HG02623 (cell line): ENCODE measurements around the gene NDUFA8.

Experiments
- ATAC-seq: cut with Tn5 transposase; IDR thresholded peaks from one replicate; pipeline ENCODE4 v1.9.1; 2021; ENCODE audit warnings: moderate library complexity; ENCODE audit not compliant: unreplicated experiment

The NDUFA8 gene

DNA sequence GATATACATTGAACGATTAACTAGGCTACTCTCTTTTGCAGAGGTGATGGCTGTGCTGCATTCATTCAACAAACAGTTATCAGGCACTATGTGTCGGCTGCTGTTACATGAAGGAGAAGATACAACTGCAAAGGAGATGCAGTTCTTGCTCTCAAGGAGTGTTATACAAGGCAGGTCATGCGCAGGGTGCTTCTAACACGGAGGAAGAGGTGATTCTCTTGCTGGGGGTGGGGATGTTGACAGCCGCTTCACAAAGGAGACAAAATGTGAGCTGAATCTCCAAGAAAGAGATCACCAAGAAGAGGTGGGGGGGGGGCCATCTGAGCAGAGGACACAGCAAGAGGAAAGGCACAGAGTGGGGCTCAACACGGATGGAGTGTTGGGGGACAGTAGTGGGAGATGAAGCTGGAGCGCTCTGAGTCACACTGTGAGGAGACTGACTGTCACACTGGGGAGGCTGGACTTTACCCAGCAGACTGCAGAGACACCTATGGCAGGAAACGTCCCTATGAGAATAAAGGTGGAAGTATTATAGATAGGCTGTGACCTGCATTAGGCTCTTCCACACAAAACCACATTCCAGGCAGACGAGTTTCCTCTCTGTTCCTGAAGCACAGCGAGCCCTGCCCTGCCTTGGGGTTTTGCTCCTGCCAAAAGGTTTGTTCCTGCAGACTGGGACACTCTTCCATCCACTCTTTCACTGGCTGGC, 20.9 kb downstream of the NDUFA8 start:
- ATAC-seq = no peak

DNA sequence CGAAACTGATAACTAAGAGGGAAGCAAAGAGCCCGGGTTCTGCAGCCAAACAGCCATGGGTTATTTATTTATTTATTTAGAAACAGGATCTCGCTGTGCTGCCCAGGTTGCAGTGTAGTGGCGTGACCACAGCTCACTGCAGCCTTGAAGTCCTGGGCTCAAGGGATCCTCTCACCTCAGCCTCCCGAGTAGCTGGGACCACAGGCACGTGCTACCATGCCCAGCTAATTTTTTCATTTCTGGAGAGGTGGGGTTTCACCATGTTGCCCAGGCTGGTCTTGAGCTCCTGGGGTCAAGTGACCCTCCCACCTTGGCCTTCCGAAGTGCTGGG, 24.1 kb downstream of the NDUFA8 start:
- ATAC-seq = no peak

DNA sequence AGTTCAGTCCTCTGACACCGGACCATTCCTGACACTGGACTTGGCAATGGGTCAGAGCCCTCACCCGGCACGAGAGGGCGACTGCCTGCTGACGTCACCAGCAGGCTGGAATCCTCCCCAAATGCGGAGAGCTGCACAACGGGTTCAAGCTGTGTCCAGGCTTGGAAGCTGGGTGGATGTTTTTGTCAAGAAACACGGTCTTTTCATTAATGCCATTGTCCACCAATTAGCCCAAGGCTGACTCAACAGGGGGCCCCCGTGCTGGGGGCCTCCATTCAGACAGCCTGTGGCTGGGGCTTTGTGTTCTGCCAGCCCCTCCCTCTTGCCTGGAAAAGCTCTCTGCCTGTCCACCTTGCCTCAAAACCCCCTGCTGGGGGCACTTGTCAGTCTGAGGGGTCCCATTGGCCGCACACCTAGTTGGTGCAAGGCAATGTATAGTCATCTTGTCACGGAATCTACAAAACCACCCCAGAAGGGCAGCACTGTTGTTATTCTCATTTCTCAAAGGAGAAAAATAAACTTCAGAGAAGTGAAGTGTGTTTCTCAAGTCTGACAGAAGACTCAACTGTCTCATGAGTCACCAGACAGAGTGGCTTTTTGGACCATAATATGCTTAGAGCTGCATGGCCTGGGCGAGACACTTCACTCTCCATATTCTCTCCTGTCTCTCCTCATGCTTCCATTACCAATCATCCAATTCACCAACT, 24.6 kb downstream of the NDUFA8 start:
- no peak for ATAC-seq

DNA sequence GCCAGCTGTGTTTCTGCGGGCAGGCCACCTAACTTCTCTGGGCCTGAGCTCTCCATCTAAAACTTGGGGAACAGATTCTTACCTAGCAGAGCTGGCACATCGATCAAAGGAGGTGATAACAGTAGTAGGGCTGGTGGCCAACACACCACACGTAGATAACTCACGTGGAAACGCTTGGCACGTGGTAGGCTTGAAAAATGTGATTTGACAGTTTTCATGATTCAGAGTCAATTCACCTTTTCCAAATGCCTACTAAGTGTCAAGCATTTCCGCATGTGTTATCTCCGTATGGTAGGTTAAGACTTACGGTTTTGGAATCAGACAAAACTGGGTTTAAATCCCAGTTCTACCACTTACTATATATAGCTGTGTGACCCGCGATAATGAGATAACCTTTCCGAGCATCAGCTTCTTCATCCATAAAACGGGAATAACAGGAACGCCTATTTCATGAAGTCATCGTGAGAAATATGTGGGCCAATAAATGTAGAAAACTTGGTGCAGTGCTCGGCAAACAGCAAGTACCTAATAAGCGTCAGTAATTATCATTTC, 25.5 kb downstream of the NDUFA8 start:
- ATAC-seq = no peak

DNA sequence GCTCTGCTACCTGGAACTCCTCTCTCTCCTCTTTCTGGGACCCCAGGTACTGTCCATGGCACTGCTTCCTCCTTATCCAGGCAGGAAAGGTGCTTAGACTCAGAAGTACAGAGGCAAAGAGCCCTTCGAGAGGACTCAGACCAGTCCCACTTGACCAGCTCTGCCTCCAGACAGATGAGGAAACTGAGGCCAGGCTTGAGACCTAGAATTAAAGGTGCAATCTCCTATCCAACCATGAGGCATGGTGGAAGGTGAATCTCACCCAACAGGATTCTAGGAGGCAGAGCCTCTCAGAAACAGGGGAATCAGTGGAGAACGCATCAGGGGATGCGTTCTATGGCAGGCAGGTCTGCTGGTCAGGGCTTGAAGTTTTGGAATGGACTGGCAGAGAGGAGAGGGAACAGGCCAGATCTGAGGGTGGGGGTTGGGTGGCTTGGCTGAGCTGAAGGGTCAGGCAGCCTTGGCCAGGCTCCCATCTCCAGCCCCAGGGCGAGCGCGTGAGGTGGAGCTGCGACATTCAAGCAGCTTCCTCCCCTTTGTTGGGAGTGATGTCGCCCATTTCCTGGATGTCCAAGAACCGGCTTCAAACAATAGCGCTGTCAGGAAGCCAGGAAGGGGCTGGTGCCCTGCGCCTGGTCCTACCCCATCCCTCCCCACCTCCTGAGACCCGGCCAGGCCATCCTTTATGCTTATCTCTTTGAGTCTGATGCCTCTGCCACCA, 26.2 kb downstream of the NDUFA8 start:
- no peak for ATAC-seq

DNA sequence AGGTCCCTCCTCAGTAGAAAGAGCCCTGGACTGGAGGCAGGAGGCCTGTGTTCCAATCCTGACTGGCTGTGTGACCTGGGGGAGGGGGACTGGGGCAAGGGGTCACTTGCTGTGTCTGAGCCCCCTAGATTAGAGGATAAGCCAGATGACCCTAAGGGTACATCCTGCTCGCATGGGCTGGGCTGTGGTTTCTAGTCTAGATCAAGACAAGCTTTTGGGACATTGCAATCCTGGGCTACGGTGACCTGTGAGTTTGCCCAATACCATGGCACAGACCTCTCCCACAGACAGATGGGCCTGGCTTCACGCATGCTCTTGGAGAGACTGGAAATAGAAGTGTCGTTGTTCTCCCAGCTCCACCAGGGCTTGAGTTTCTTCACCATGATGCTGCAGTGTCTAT, 27.0 kb downstream of the NDUFA8 start:
- no peak for ATAC-seq

DNA sequence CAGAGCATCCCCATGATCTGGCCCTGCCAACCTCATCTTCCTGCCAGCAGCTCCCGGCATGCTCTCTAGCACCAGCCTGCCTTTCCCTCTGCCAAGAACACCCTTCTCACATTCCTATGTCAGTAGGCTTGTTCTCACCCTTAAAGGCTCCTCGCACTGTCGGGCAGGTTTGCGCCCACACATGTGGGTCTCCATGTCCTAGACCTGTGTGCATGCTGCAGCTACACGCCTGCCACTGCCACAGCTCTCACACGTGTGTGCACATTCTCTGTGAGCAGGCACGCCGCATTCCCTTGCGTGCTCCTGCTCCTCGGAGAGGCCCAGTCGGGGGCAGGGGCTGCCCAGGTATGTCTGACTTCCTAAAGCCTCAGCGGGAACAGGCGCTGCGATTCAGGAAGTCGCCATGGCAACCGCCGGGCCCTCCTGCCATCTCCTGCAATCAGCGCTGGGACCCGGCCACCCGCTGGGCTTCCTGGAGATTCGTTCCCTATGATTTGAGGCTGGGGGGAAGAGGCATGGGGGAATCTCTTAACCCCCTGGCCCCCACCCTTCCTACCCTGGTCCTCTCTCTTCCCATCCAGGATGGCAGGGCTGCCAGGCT, 28.1 kb downstream of the NDUFA8 start:
- no peak for ATAC-seq

DNA sequence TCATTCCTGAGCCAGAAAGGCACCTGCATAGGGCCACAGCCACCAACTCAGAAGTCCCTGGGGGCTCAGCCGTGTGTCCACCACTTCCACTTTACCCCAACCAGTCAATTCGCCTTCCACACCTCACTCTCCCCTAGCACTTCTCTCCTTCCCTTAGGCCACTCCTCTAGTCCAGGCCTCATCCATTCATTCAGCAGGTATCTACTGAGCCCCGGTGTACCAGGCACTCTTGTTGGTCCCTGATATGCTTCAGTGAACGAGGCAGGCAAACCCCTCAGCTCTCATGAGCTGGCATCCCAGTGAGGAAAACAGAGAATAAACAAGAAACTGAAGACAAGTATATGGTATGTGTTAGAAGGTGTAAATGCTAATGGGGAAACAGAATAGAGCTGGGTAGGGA, 28.7 kb downstream of the NDUFA8 start:
- no peak for ATAC-seq

DNA sequence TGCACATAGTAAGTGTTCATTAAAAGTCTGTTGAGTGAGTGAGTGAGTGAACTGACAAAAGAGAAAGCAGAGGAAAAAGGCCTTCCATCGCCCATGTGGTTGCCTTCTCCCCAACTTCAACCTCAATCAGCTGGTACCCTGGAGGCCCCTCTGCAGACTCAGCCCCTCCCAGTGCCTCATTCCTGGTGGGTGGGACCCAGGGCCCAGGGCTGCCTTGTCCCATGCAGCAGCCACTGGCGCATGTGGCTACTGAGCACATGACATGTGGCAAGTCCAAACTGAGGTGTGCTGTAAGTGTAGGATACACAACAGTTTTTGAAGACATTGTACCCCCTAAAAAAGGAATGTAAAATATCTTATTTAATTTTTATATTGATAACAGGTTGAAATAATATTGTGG, 29.6 kb downstream of the NDUFA8 start:
- no peak for ATAC-seq

DNA sequence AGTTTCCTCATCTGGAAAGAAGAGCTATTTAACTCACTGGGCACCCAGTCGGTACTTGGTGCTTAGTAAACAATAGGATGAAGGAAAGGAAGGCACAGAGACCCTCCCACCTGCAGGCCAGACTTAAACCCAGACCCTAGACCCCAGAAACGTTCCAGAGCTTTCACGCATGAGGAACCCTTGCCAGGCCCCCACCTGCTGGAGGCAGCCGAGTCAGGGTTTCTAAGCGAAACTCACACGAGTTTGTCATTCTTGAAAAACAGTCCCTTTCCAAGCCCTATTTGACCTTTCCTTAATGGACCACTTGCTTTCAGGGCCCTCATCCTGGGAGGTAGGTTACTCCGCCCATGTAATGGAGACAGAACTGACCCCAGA, 30.6 kb downstream of the NDUFA8 start:
- no peak for ATAC-seq

DNA sequence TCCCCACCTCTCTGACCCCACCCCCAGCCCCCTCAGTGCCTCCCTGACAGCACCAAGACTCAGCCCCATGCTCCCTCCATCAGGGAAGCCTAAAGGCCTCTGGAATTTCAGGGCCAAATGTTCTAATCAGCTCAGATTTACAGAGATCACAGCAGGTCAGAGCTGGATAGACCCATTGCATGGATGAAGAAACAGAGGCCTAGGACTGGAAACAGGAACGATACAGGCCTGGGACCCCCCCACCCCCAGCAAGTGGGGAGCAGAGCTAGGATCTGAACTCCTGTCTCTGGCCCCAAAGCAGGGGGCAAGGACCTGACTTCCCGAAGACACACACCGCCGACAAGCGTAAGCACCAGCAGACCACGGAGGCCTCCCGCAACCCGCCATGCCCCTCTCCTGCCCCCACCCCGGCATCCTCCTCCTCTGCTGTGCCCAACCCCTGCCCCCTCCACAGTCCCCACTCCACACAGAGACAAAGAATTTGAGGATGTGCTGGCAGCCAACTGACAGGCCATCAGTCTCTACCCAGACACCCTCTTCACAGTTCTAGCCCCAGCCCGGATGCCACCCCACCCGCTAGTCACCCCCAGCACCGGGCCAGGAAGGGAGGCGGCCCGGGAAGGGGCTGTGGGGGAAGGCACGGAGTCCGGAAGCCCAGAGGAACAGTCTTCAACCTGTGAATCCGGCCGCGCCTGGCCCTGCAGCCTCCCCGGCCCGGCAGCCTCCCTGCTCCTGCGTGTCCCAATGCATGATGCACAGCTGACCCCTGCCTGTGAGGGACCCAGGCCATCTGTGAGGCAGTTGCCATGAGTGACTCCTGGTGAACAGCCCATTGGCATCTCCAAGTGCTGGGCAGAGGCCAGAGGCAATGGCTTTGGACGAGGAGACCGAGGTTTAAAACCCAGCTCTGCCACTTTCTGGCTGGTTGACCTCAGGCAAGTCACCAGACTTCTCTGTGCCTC, 31.3 kb downstream of the NDUFA8 start:
- no peak for ATAC-seq

DNA sequence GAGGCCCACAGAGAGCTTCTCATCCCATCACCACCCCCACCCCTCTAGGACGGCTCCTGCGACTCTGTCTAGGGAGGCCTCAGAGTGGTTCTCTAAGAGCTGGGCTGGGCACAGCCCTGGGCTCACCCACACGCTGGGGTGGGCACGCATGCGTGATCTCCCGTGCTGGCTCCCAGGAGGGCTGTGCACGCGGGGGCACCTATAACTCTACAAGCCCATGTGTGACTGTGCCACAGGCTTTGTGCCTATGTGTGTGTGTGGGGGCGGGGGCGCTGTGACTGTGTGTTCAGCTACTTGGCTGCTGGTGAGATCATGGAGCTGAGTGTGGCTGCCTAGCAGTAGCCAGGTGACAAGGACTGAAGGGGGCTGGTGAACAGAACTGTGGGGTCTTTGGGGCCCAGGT, 32.2 kb downstream of the NDUFA8 start:
- no peak for ATAC-seq

DNA sequence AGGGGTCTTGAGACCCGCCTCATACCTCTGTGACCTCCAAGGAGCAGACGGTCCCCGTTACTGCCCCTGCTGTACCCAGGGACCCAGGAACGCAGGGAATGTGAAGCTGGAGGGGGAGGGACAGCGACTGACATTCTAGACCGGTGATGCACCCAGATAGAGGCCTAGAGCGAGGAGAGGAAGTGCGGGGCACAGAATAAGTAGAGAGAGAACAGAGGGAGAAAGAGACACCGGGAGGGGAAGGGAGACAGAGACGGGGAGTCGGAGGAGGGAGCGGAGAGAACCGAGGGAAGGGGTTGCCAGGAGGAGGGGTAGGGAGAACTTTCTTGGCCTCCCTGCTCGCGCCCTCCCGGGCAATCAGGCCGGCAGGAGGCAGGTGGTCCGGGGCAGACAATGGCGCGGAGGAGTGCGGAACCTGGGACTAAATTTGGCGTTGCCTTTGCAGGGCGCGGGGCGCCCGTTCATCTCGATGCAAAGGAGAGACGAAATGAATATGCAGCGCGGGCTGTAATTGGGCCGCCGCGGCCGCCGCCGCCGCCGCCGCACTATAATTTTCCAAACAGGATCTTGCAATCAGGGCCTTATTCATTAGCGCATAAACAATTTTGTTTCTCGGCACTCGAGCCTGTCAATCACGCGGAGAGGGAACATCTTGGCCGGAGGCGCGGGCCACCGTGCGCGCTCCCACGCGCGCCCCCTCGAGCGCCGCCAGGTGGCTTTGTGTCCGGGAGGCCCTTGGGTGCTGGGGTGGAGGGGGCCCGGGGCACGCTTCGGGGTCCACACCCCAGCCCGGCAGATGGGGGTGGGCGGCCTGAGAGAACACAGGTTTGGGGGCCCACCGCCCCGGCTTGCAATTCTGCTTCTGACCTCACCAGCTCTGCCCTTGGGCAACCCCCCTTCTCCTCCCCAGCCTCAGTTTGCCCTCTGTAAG, 33.0 kb downstream of the NDUFA8 start:
- ATAC-seq = no peak

DNA sequence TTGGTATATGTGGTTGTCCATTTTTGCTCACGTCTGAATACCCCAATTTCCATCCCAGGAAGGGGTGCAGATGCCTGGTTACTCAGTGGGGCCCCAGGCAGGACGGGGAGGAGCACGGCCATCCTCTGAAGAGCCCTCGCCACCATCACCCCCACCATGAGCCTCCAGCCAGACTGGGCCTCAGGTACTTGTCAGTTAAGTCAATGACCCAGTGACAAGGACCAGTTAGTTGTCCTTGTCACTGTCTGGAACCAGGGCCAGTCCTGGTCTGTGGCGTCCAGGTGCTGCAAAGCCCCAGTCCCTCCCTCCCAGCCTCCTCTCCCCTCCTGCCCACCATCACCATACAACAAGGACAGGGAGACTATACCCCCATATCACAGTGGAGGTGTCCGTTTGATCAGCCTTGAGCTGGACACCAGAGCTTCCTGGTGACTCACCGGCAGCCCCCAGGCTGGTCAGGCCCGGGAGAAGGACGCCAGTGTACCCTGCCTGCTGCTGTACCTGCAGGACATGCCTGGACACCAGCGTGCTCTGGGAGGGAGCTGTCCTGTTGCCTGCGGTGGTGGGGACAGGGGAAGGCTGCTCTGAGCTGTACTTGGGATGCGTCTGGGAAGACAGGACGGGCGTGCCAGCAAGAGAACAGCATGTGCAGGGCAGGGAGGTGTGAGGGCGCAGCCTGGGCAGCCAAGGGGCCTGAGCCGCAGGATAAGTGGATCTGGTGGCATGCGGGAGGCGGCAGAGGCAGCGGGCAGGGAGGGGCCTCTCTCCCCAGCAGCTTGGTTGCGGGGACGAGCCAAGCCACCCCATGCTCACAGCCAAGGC, 33.9 kb downstream of the NDUFA8 start:
- no peak for ATAC-seq

DNA sequence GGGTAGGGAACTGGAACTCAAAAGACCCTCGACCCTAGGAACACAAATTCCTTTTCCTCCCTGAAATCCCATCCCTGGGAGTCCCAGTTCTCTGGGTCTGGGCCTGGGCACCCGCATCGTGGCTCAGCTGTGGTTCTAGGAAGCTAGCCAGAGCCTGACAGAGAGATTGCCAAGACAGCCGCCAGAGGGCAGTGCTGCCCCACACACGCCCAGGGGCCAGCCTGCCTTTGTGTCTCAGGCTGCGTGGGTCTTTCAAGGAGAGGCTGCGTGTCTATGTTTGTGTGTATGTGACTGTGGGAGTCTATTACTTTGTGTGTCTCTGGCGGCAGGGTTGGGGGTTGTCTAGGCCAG, 34.4 kb downstream of the NDUFA8 start:
- peak; percentile 69 for ATAC-seq

DNA sequence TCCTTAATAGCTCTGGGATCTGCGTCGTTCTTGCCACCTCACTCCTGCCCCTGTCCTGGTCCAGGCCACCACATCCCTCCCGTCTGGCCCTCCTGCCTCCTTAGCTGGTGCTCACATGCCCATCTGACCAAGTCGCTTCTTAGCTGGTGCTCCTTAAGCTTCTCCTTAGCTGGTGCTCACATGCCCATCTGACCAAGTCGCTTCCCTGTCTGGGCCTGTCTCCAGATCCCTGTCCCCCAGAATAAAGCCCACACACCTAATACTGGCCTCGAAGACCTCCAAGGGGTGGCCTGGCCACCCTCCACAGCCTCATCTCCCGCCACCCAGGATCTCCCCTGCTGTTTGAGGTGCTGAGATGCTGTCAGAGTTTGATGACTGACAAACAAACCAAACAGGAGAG, 35.1 kb downstream of the NDUFA8 start:
- ATAC-seq = no peak

DNA sequence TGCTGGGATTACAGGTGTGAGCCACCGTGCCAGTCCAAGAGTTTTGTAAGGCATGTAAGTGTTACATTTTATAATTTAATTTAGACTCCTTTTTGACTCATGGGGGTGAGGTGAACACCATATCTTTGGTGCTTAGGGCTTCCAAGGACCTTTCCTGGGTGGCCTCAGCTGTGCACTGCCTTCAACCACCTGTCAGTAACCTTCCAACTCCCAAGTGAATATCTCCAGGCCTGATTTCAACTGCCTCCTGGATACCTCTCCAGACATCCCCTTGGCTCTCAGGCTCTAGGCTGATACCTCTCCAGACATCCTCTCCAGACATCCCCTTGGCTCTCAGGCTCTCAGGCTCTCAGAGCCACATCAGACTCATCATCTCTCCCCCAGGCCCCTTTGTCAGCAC, 35.5 kb downstream of the NDUFA8 start:
- ATAC-seq = no peak

DNA sequence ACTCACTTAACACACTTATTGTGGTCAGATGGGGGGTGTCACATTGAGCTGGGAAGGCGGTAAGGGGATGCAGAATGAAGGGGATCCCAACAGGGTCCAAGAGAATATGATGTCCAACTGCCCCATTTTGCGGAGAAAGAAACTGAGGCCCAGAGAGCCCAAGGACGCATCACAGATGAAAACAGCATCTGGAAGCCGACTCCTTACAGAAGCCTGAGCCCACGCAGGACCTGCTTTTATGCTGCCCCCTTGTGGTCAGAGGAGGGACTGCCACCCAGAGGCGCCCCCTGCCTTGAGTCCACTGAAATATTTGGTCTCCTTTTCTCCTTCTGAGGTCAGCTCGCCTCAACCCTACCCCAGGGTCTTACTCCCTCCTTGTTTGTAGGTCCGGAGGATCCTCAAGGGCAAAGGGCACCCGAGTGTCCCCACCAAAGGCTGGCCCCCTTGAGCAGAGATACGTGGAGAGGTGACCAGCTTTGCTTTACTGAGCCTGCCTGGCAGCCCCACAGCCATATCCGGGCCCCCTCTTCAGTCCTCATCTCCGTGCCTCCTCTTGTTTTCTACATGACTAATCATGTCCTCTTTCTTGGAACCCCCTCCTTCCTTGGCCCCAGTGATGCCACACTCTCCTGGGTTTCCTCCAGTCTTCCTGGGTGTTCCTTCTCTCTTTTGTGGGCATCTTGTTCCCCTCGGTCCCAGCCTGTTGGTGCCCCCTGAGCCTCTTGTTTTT, 36.5 kb downstream of the NDUFA8 start:
- ATAC-seq = no peak
